ENCODE data around the gene EMP2.
"Not testable (repeated sequence)": the region's sequence is repeated elsewhere in the genome, so short reads cannot be mapped to it uniquely, and the experiment has no call there.

EMP2 gene, protein sequence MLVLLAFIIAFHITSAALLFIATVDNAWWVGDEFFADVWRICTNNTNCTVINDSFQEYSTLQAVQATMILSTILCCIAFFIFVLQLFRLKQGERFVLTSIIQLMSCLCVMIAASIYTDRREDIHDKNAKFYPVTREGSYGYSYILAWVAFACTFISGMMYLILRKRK

DNA sequence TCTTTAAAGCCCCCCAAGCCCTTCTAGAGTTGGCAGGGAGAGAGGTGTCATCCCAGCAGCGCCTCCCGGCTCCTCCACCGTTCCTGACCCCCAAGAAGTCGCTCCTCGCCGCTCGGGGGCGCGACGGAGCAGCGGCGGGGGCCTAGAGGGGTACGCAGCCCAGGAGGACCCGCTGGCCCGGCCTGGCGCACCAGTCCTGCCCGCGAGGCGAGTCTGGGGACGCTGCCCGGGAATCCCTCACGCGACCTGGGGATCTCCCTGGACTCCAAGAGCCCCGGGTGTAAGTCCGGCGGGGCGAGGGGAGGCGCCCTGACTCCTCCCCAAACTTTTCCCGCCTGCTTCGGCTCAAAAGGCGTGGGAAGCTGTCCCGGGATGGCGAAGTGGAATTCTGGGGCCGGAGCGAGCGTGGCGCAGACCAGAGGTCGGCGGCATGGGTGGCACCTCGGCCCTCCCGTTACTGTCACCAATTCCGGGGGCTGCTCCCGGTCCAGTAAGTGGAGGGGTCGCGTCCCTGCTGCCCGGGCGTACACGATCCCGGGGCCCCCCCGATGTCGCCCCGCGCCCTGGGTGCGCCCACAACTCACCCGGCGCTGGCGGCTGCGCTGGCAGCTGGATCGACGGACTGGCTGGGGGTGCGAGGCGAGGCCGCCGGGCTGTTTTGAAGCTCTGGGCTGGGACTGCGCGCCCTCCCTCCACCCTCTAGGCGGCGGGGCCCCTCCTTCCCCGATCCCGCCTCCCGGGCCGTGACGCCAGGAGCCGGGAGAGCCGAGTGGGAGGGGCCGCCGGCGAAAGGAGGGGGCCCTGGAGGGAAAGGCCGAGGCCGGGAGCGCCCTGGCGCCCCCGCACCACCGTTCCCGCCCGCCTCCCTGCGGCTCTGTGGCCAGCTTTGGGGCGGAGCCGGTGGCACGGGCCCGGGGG, at the start of gene EMP2:
Gene EMP2 (minus strand): TSS at position 634 of the 918 bp plus-strand sequence. CDS start 32,981 bp downstream, outside the sequence.
- no peak for DNase-seq

DNA sequence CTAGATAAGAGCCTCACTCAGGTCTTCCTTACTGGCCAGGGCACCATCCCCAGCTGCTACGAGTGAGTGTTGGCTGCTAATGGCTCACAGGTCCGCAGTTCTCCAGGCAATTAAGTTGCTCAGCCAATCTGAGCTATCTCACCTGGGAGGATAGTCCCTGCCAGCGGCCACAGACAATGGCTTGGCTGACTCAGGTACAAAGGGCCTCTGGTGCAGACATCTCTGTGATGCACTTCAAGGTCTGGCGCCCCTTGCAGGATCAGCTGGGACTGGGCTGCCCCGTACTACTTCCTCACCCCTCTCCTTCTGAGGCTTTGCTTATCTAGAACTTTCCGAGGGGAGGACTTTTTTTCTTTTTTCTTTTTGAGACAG, 49.2 kb upstream of the EMP2 start:
- DNase-seq: no peak

DNA sequence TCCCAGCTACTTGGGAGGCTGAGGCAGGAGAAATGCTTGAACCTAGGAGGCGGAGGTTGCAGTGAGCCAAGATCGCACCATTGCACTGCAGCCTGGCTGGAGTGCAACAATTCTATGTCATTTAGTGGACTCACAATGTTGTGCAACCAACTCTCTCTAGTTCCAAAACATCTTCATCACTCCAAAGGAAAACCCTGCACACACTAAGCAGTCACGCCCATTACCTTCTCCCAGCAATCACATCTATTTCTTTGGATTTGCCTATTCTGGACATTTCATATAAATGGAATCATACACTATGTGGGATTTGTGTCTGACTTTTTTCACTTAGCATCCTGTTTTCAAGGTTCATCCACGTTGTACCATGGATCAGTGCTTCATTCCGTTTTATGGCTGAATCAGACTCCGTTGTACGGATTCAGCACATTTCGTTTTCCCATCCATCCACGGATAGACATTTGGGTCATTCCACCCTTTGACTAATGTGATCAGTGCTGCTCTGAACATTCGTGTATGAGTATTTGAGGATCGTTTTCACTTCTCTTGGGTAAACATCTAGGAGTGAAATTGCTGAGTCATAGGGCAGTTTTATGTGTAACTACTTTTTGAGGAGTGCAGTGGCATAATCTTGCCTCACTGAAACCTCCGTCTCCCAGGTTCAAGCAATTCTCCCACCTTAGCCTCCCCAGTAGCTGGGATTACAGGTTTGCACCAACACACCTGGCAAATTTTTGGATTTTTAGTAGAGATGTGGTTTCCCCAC, 45.4 kb upstream of the EMP2 start:
- DNase-seq: no peak

DNA sequence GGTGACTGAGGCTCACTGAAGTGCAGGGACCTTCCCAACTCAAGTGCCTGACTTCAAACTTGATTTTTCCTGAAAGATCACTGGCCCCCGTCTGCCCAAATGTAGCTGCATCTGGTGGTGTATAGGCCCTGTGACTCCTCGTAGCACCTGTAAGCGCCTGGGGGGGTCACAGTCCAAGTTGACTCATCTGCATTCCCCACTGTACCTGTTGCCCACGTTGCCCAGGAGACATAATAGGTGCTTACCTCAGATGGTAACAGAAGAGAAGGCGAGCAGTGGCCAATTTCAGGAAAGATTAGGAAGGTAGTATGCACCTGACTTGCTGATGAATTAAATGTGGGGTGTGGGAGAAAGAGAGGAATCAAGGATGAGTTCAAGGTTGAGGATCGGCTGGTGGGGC, 44.1 kb upstream of the EMP2 start:
- DNase-seq: no peak

DNA sequence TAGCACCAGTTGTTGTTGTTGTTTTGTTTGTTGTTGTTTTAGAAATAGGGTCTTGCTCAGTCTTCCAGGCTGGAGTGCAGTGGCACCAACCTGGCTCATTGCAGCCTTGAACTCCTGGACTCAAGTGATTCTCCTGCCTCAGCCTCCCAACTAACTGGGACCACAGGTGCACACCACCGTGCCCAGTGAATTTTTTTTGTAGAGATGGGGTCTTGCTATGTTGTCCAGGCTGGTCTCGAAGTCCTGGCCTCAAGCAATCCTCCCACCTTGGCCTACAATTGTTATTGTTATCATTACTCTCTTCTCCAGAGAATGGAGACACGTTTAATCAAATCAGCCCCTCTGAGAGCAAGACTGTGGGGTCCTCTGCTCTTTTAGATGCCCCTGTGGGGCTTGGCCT, 42.7 kb upstream of the EMP2 start:
- DNase-seq: no peak

DNA sequence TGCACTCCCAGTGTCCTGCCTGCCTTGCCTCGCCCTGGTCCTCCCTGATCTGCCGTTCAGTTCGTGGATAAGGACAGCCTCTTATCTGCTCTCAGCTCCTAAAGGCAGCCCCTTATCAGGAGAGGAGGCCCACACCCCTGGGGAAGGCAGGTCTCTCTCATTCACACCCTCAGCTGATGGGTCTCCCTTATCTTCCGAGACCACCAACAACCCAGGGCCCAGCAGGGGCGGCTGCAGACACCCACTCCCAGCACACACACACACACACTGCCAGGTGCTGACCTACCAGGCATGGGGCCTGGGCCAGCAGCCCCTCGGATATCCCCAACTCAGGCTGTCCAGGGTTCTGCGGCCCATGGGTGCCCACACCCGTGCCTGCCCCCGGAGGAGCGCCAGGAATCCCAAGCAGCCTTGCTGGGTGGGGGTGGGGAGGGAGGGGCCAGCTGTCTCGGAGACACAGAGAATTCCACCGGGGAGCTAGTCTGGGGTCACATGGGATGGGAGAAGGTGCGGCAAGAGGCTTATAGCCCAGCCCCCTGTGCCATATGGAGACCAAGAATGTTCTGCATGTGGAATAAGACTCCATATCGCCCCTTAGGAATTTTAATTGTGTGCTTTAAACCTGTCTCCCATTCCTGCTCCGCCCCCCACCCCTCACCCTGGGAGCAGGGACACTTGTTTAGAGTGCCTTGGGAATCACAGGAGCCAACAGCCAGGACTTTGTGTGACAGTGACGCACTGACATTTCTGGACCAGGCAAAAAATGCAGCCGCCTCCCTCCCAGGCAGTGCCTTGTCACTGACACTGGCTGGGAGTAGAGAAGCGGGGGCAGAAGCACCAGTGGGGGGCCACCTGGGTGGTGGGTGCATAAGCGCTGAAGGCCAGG, 41.9 kb upstream of the EMP2 start:
- no peak for DNase-seq

DNA sequence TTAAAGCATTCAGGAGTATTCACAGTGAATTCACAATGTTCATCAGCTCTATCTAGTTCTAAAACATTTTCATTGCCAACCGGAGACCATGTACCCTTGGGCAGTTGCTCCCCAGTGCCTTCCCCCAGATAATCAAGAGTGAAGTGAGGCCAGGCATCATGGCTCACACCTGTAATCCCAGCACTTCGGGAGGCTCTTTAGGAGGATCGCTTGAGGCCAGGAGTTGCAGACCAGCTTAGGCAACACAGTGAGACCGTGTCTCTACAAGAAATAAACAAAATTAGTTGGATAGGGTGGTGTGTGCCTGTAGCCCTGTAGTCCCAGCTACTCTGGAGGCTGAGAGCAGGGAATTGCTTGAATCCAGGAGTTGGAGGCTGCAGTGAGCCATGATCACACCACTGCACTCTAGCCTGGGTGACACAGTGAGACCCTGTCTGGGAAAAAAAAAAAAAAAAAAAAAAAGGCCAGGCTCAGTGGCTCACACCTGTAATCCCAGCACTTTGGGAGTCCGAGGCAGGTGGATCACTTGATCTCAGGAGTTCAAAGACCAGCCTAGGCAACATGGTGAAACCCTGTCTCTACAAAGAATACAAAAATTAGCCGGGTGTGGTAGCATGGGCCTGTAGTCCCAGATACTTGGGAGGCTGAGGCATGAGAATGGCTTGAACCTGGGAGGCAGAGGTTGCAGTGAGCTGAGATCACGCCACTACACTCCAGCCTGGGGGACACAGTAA, 41.0 kb upstream of the EMP2 start:
- DNase-seq: not testable (repeated sequence)

DNA sequence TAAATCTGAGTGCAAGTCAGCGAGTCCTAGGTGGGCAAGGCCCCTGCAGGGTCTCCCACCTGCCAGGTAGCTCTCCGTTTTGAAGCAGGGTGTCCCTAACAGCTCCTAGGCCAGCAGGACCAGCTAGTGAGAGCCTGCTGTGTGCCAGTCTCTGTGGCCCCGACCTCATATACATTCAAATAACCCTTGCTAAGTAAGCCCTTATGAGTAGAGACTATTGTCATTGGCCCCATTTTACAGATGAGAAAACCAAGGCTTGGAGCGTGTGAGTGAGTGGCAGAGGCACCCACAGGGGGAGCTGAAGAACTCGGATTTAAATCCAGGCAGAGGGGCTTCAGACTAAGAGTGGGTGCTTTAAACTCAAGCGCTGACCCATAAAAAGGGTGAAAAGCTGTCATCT, 39.7 kb upstream of the EMP2 start:
- DNase-seq: no peak

DNA sequence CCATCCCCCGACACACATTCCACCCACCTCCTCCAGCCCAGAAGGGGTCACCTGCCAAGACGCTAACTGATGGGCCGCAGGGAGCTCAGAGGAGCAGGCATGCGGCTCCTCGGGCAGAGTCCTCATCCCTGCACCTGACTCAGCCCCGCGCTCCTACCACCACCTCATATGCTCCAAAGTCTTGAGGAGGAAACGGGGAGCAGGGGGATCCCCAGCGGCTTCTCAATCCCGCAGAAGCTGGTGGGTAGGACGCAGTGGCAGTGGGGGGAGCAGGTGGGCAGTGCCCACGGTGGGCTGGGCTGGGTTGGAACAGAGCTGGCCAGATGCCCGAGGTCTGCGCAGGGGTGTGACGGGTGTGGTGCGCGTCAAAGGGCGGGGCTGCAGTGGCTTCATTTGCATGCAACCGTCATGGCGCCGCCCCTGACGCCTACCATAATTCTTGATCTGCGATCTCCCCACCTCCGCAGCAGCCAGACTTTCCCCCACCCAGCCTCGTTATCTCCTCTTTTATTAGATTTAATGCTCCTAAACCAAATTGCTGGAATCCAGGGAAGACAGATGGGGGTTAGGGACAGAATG, 39.0 kb upstream of the EMP2 start:
- DNase-seq: no peak

DNA sequence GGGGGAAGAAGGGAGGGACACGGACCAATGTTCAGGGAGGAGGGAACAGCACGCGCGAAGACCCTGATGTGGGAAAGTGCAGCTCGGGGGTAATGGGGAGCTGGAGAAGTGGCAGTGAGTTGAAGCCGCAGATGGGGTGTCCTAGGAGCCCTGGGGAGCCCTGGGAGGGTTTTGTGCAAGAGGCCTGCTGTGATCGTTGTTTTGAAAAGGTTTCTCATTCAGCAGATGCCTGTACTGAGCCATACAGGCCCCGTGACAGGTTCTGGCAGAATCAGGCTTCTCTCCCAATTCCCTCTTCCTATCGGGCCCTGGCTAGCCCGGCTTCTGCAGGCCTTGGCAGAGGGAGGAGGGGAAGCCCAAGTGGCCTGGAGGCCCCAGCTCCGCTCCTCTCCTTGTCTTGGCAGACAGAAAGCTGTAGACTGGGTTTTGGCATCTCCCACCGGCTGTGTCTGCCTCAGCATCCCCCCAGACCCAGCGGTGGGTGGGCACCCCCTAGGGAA, 38.4 kb upstream of the EMP2 start:
- no peak for DNase-seq

DNA sequence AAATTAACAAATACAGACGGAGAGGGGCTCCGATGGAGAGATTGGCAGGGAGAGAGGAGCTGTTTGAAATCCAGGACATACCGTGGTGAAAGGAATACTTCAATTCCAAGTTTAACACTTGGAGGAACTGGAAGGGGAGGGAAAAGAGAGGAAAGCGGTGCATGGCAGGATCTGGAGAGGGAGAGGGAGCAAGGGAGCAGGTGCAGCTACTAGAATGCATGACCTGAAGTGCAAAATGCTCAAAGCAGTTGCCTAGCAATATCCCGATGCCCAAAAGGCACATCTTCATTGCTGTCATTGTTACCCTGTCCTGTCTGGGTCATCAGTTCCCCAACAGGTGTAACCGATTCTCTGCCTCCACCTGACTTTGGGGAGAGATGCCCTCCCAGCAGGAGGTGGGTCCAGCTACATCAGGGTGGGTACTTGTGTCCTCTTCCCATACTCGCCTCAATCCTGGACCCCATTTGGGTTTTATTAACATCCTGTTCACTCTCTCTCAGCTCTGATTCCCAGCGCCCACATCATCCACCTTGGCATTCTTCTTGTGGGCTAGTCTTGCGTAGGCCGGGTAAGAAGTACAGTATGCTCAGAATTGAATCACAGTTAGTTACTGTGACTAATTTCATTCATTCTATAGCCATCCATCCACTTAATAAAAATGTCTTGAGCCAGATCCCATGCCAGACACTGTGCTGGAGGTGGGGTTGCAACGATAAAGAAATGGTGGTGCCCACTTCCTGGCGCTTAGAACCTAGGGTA, 37.4 kb upstream of the EMP2 start:
- DNase-seq: no peak

DNA sequence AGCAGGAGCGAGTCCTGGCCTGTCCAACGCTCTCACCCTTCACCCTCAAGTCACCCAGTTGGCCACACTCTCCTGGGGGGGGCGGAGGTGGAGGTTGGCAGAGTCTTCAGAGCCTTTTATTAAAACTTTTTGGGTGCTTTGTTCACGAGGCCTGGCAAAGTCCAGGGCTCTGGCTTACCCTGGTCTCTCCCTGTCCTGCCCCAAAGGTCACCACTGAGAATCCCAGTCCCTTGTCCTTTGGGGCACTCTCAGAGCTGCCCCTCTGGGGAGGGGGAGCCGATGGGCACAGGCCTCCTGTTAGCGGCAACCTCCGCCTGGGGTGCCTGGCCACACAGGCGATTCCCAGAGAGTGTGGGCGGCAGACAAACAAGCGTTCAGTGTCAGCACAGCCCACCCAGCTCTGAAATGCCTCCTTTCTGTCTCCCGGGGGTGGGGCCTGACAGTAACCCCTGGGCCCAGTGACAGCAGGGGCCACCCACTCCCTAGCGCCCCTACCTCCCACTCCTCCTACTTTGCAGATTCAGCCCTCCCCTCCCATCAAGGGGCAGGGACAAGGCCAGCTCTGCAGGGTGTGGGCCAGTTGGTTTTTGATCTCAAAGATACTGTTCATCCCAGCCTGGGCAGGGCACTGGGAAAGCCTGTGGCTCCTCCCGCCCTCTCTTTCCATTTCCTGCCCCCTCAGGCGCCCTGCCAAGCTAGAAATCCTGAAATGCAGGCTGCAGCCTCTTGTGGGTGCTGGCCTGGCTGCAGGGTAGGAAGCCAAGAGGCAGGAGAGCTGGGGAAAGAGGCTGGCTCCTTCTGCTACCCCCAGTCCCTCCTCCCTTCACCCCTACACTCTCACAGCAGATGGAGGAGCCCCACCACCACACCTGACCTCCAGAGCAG, 36.6 kb upstream of the EMP2 start:
- no peak for DNase-seq

DNA sequence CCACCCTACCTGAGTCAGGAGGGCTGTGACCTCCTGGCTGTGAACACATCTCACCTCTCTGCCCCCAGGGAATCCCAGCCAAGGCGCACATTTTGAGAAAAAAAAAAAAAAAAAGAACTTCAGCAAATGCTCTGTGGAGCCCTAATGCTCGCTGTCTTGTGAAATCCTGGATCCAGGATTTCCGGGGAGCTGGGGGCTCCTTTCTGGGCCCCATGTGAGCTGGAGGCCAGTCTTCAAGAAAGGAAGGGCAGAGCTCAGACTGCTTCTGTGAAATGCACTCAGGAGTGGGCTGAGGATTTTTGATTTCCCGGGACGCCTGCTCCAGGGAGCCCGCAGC, 36.0 kb upstream of the EMP2 start:
- no peak for DNase-seq

DNA sequence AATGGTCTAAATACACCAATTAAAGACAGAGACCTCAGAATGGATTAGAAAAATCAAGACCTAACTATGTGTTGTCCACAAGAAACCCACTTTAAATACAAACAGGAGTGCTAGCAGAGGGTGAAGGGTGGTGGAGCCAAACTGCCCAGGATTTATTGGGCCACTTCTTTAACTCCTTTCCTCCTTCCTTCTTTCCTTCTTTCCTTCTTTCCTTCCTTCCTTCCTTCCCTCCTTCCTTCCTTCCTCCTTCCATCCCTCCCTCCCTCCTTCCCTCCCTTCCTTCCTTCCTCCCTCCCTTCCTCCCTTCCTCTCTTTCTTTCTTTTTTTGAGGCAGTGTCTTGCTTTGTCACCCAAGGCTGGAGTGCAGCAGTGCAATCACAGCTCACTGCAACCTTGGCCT, 34.3 kb upstream of the EMP2 start:
- DNase-seq: no peak

DNA sequence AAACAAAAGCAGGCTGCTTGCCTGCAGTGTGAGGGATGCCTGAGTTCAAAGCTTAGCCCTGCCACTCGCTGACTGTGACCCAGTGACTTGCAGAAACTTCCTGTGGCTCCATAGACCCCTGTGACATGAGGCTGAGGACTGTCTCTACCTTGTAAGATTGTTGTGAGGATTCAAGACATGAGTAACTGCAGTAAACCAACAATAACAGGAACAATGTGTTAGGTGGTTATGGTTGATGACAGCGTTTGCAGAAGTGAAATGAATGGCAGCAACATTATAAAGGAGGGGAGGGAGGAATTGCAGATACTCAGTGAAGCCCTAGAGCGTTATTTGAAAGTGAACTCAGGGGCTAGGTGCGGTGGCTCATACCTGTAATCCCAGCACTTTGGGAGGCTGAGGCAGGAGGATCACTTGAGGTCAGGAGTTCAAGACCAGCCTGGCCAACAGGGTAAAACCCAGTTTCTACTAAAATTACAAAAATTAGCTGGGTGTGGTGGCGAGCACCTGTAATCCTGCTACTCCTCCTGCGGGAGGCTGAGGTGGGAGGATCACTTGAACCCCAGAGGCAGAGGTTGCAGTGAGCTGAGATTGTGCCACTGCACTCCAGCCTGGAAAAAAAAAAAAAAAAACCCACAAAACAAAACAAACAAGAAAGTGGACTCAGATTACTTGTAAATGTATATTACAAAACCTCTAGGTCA, 33.5 kb upstream of the EMP2 start:
- DNase-seq: no peak

DNA sequence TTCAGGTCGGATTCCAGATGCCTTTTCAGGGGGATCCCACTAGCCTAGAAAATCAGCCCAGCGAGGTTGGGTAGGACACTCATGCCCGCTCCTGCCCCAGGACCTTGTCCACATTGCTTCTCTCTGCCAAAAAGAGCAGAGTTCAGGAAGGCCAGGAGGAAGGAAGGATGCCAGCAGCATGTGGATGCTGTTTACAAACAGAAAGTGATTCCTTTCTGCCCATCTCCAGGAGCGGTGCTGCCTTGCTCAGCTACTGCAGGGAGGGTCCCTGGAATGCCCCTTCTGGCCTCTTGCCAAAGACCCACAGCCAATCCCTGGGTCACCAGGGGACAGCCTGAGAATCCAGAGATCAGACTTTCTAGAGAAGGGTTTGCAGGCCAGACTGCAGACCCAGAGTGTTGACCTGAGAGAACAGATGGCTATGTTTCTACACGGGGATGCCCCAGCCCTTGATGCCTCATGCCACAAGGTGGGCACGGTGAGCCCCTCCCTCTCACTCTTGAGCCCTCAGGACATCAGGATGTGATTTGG, 32.3 kb upstream of the EMP2 start:
- no peak for DNase-seq

DNA sequence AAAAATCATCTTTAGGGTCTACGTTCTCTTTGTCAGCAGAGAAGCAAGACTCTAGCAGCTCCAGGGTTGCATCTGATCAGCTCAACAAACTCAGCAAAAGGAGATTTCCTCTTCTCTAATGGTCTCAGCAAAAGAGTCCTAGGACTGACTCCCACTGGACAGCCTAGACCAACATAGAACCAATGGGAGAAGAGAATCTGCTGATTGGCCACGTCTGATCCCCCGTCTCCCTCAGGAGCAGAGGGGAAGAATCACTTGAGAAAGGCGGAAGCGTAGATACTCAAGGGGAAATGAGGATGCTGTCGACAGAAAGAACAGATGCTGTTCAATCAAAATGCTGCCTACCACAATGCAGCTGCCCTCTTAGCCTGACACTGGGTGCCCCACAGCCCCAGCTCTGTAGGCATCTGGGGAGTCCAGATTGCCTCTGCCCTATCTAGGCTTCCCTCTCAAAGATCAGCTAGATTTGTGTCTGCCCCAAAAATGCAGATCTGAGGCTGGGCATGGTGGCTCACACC, 31.5 kb upstream of the EMP2 start:
- no peak for DNase-seq

DNA sequence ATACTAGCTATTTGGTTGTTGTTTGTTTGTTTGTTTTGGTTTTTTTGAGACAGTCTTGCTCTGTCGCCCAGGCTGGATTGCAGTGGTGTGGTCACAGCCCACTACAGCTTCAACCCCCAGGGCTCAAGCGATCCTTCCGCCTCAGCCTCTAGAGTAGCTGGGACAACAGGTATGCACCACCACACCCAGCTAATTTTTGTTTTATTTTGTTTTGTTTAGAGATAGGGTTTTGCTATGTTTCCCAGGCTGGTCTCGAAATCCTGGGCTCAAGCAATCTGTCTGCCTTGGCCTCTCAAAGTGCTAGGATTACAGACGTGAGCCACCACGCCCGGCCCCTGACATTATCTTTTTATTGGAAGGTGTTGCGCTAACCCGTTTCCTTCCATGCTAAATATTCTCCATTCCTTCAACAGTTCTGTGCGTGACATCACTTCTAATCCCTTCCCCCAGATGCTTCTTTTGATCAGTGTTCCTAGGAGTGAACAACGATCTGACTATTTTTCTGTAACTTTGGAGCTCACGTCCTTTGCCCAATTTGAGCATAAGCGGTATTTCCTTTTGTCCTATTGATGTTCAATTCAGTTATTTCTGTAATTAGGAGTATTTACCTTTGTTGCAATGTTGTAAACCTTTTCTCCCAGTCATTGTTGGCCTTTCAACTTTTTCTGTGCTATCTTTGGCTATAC, 30.2 kb upstream of the EMP2 start:
- DNase-seq: no peak
